T-helper 1 cell treated with Interleukin-12 subunit alpha and Interleukin-12 subunit beta and Interleukin-4 antibody, amounts not matched to agents 30 μg/mL and 1 μg/mL, for 36 hours (primary cell): ENCODE results near the gene RASAL2.
"Not testable (repeated sequence)": the region's sequence is repeated elsewhere in the genome, so short reads cannot be mapped to it uniquely, and the experiment has no call there.

Source experiments
- H3K27ac Mint-ChIP-seq: one replicate; pipeline ENCODE4 v1.8.0; 2021; ENCODE audit warnings: mild to moderate bottlenecking, mixed read lengths
- H3K27me3 Mint-ChIP-seq: one replicate; pipeline ENCODE4 v1.8.0; 2021; ENCODE audit warnings: low read depth, mixed read lengths
- H3K36me3 Mint-ChIP-seq: one replicate; pipeline ENCODE4 v1.8.0; 2021; ENCODE audit warnings: low read depth, mixed read lengths
- H3K4me1 Mint-ChIP-seq: one replicate; pipeline ENCODE4 v1.8.0; 2021; ENCODE audit warnings: low read depth, mixed read lengths
- H3K4me3 Mint-ChIP-seq: one replicate; pipeline ENCODE4 v1.8.0; 2021; ENCODE audit warnings: mild to moderate bottlenecking, moderate library complexity, mixed read lengths
- H3K9me3 Mint-ChIP-seq: one replicate; pipeline ENCODE4 v1.8.0; 2021; ENCODE audit warnings: mixed read lengths

RASAL2 gene

DNA sequence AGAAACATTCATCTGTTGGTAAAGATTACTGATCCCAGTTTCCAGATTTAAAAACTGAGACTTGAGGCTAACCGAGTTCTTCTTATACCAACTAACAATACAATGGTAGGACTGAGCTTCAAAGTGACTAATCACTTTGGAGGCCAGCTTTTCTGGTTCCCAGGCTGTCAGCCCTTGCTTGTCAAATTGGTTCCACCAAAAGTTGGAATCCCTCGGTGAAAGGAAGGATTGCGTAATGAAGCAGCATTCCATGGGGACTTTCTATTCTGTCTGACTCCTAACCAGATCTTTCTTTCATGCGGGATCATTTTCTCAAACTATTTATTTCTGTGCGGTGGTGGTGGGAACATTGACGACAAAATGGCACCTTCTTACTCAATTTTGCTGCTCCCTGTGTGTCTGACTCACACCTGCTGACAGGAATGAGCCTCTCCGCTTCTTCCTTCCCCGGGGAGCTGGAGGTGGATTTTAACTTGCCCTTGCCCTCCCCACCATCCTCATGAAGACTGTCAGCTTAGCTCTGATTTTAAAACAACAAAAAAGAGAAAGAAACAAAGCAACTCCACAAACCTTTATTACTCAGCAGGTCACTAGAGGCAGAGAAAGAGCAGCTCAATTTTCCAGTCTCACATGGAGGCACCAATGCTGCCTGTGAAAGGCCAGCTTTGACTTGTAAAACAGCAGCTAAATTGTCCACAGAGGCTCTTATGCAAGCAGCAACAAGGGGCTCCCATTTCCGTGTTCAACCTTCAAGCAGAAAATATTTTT, 32.9 kb upstream of the RASAL2 start:
- Mint-ChIP-seq H3K27ac (no peak overlapping the region), H3K27me3 (no peaks in the 10 kb centered on the region), H3K4me1 (no peaks in the 10 kb centered on the region), H3K9me3 (no peaks in the 10 kb centered on the region), H3K36me3 (no peaks in the 10 kb centered on the region), H3K4me3 (no peak overlapping the region)

DNA sequence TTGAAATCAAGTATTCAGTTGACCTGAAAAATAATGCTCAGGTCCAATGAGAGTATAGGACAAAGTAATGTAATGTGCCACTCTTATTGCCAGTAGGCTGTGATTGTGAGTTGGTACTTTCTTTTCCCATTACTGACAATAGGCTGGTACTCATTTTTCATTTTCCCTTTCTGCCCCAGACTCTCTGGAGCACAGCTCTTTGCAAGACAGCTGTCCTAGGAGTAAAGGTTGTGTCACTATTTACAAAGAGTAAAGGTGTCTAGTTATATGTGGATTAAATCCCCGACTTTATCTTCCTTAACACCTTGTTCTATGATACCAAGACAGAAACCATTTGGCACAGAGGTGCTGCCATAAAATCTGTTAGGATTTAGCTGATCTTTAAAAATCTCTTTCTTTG, 32.3 kb upstream of the RASAL2 start:
- no peaks in the 10 kb centered on the region for H3K27me3 Mint-ChIP-seq

DNA sequence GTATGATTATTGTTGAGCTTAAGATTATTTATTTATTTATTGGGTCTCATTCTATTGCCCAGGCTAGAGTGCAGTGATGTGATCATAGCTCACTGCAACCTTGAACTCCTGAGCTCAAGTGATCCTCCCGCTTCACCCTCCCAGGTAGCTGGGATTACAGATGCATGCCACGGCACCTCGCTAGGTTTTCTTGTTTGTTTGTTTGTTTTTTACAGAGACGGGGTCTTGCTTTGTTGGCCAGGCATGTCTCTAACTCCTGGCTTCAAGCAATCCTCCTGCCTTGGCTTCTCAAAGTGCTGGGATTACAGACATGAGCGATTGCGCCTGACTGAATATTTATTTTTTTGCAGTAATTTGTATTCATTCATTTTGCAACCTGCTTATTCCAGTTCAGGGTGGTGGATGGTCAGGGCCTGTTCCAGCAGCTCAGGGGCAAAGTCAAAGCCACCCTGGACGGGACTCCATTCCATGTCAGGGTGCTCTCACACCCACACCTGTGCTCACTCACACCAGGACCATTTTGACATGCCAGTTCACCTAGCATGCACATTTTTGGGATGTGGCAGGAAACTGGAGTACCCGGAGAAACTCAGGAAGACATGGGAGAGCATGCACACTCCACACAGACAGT, 29.6 kb upstream of the RASAL2 start:
- no peaks in the 10 kb centered on the region for H3K27me3 Mint-ChIP-seq
- H3K9me3 Mint-ChIP-seq: no peaks in the 10 kb centered on the region
- H3K4me3 Mint-ChIP-seq: no peak overlapping the region
- no peaks in the 10 kb centered on the region for H3K36me3 Mint-ChIP-seq
- no peaks in the 10 kb centered on the region for H3K4me1 Mint-ChIP-seq
- no peak overlapping the region for H3K27ac Mint-ChIP-seq

More for the DNA sequence above, 32.3 kb upstream of the RASAL2 start:
- Mint-ChIP-seq H3K4me1 (no peaks in the 10 kb centered on the region), H3K4me3 (no peak overlapping the region), H3K36me3 (no peaks in the 10 kb centered on the region), H3K27ac (no peak overlapping the region), H3K9me3 (no peaks in the 10 kb centered on the region)

DNA sequence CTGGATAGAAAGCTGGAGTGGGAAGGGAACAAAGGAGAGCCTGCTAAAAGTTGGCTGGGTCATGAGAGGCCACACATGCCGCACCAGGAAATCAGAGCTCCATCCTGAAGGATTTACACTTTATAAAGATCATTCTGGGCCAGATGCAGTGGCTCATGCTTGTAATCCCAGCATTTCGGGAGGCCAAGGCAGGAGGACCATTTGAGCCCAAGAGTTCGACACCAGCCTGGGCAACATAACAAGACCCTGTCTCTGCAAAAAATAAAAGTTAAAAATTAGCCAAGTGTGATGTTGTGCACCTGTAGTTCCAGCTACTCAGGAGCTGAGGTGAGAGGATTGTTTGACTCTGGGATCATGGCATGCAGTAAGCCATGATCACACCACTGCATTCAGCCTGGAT, 28.7 kb upstream of the RASAL2 start:
- Mint-ChIP-seq H3K9me3 (no peaks in the 10 kb centered on the region), H3K27me3 (no peaks in the 10 kb centered on the region), H3K4me1 (no peaks in the 10 kb centered on the region), H3K27ac (no peak overlapping the region), H3K4me3 (no peak overlapping the region), H3K36me3 (no peaks in the 10 kb centered on the region)

DNA sequence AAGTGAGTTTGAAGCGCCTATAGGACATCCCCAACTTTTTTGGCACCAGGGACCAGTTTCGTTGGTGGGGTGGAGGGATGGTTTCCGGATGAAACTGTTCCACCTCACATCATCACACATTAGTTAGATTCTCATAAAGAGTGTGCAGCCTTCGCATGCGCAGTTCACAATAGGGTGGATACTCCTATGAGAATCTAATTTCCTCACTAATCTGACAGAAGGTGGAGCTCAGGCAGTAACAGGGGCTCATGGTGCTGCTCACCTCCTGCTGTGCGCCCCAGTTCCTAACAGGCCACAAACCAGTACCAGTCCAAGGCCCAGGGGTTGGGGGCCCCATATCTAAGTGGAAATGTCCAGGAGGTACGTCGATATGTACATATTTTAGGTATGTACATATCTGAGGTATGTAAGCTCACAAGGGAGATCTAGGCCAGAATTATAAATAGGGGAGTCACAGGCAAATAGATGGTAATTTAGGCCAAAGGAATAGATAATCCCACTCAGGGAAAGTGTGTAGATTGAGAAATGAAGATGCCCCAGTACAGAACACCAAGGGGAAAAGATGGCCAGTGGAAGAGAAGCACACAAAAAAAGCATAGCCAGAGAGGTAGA, 27.5 kb upstream of the RASAL2 start:
- H3K4me1 Mint-ChIP-seq: no peaks in the 10 kb centered on the region

DNA sequence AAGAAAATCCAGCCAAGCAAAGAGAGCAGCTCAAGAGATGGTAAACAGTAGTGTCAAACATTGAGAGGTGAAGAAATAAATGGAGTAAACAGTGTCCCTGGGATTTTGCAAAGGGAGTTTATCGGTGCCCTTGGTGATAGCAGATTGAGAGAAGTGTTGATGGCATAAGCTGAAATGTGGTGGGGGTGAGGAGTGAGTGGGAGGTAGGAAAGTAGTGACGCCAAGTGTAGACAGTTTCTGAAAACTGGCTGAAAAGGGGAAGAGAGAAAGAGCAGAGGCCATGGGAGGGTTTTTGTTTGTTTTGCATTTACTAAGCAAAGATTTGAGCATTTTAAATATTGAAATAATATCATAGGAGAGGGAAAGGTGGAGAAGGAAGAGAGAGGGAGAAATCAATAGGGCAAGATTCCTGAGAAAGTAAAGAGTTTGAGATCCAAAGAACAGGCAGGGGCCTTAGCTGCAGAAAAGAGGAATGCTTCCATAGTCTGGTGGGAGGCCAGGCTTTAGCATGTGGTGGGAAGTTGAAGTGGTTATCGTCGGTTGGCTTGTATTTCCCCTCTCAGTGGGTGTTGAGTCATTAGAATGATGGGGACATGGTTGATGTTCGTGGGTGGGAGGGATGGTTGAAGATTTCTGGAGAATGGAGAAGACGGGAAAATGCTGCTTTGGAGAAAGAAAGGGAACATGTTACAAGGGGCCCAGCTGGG, 26.8 kb upstream of the RASAL2 start:
- H3K4me1 Mint-ChIP-seq: no peaks in the 10 kb centered on the region
- H3K27ac Mint-ChIP-seq: no peak overlapping the region
- no peaks in the 10 kb centered on the region for H3K36me3 Mint-ChIP-seq
- H3K4me3 Mint-ChIP-seq: no peak overlapping the region
- no peaks in the 10 kb centered on the region for H3K9me3 Mint-ChIP-seq
- H3K27me3 Mint-ChIP-seq: no peaks in the 10 kb centered on the region

More for the DNA sequence above, 27.5 kb upstream of the RASAL2 start:
- Mint-ChIP-seq H3K27me3 (no peaks in the 10 kb centered on the region), H3K27ac (no peak overlapping the region), H3K36me3 (no peaks in the 10 kb centered on the region), H3K4me3 (no peak overlapping the region), H3K9me3 (no peaks in the 10 kb centered on the region)

DNA sequence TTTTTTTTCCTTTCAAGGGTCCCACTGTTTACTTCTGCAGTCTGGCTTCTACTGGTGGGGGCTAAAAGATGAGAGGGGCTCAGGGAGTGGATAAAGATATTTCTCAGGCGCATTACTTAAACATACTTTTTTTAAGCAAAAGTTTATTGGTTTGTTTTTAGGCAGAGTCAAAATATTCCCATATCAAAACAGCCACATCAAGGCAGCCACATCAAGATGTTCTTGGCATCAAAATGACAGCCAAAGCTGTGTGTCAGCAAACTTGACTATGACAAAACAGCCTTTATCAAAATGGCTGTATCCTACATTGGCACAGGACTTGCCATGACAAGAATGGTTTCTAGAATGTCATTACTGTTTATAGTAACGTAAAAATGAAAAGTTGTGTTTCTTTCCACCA, 22.1 kb upstream of the RASAL2 start:
- no peaks in the 10 kb centered on the region for H3K36me3 Mint-ChIP-seq
- H3K4me1 Mint-ChIP-seq: no peaks in the 10 kb centered on the region
- H3K4me3 Mint-ChIP-seq: no peak overlapping the region
- H3K9me3 Mint-ChIP-seq: no peaks in the 10 kb centered on the region
- no peaks in the 10 kb centered on the region for H3K27me3 Mint-ChIP-seq
- H3K27ac Mint-ChIP-seq: no peak overlapping the region

DNA sequence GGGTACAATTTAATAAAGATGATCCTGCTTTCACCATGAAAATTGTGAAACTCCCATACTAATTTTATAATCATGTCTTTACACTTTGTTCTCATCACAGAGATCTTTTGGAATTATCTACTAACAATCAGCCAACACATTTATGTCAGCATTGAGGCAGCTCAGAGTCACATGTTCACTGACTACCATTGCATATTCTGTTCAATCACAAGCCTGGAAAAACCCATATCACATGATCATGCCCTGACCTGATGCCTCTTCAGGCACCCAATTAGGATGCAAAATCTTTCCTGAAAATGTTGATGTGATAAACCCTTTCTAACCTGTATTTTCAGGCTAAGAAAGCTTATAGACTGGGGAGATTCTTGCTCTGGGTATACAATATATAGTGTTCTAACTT, 21.6 kb upstream of the RASAL2 start:
- H3K27me3 Mint-ChIP-seq: no peaks in the 10 kb centered on the region
- no peaks in the 10 kb centered on the region for H3K36me3 Mint-ChIP-seq
- no peak overlapping the region for H3K27ac Mint-ChIP-seq
- no peak overlapping the region for H3K4me3 Mint-ChIP-seq
- H3K4me1 Mint-ChIP-seq: no peaks in the 10 kb centered on the region
- no peaks in the 10 kb centered on the region for H3K9me3 Mint-ChIP-seq

DNA sequence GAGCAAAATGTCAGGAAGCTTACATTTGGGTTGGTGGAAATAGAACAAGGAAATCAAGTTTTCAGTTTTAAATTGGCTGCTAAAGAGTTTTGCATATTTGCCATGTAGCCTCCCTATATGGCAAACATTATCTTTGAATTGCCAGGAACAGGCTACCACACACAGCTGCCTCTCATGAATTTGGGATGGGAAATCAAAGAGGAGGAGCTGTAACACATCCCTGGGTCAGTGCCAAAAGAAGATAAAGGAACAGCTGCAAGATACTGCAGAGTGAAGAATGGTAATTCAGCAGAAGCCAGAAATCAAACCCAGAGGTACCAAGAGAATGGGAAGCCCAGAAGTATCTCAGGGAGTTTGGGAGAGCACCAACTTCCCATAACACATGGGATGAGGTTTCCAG, 18.6 kb upstream of the RASAL2 start:
- Mint-ChIP-seq H3K4me1 (no peaks in the 10 kb centered on the region), H3K4me3 (no peak overlapping the region), H3K27ac (no peak overlapping the region), H3K9me3 (no peaks in the 10 kb centered on the region), H3K36me3 (no peaks in the 10 kb centered on the region), H3K27me3 (no peaks in the 10 kb centered on the region)

DNA sequence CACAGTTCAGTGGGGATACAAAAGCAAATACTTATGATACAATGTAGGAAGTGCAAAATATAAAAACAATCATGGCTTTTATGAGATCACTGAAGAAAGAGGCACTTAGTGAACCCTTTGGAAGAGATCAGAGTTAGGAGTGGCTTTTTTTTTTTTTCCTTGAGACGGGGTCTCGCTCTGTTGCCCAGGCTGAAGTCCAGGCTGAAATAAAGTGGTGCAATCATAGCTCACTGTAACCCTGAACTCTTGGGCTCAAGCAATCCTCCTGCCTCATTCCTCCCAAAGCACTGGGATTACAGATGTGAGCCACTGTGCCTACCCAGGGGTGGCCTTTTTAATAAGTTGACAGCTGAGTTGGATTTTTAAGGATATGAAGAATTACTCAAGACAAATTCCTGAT, 17.3 kb upstream of the RASAL2 start:
- Mint-ChIP-seq H3K9me3 (no peaks in the 10 kb centered on the region), H3K27me3 (no peaks in the 10 kb centered on the region), H3K4me3 (no peak overlapping the region), H3K27ac (no peak overlapping the region), H3K36me3 (no peaks in the 10 kb centered on the region), H3K4me1 (no peaks in the 10 kb centered on the region)

DNA sequence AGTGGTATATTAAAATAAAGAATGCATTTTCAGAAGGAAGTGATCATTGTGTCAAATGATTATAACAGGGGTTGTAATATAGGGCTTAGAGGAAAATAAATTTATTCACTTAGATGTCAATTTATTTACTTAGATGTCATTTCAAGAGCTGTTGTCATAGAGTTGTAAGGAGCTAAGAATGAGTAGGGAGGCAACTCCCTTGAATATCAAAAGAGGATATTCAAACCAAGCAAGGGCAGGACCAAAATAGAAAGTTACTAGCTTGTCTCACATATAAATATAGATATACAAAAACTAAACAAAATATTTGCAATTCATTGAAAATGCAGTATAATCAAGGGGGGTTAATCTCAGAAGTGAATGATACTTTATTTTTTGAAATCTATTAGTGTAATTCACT, 16.0 kb upstream of the RASAL2 start:
- Mint-ChIP-seq H3K4me1 (no peaks in the 10 kb centered on the region), H3K9me3 (no peaks in the 10 kb centered on the region), H3K27ac (no peak overlapping the region), H3K27me3 (no peaks in the 10 kb centered on the region), H3K36me3 (no peaks in the 10 kb centered on the region), H3K4me3 (no peak overlapping the region)

DNA sequence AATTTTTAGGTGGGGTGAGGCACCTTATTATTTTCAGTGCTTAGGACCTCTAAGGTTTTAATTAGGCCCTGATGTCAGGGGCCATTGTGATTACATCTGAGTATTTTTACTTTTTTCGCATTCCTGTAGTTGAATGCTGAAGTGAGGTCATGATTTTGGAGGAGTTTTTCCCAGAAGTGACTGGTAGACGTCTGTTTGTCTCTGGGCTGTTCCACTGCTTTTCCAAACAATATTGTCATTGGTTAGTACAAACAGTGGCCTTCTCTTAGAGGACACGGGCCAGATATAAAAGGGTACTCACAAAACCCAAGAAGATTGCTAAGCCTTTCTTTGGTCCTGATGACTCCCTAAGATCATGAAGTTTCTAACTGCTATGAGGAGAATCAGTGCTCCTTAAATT, 7.6 kb upstream of the RASAL2 start:
- Mint-ChIP-seq H3K4me1 (no peaks in the 10 kb centered on the region), H3K36me3 (no peaks in the 10 kb centered on the region), H3K9me3 (no peaks in the 10 kb centered on the region), H3K27ac (no peak overlapping the region), H3K27me3 (peaks cover 1% of the 10 kb centered on the region), H3K4me3 (no peak overlapping the region)

DNA sequence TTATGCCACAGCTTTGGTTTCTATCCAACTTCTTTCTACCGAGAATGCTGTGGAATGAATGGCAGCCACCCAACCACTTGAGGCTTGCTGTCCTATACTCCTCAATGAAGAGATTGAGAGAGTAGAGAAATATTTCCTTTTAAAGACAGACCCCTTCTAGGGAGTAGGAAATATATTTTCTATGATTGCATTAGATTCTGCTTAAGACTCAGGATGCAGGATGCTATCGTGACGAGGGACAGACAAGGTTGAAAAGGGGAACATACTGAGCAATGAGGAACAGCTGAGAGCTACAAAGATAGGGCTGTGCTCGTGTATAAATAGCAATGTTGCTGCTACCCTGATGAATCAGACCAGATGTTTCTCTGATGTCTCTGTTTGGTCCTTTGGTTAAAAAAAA, 7.1 kb upstream of the RASAL2 start:
- H3K36me3 Mint-ChIP-seq: no peaks in the 10 kb centered on the region
- peaks cover 3% of the 10 kb centered on the region for H3K9me3 Mint-ChIP-seq
- H3K4me1 Mint-ChIP-seq: no peaks in the 10 kb centered on the region
- peaks cover 4% of the 10 kb centered on the region for H3K27me3 Mint-ChIP-seq
- H3K27ac Mint-ChIP-seq: no peak overlapping the region
- H3K4me3 Mint-ChIP-seq: no peak overlapping the region

DNA sequence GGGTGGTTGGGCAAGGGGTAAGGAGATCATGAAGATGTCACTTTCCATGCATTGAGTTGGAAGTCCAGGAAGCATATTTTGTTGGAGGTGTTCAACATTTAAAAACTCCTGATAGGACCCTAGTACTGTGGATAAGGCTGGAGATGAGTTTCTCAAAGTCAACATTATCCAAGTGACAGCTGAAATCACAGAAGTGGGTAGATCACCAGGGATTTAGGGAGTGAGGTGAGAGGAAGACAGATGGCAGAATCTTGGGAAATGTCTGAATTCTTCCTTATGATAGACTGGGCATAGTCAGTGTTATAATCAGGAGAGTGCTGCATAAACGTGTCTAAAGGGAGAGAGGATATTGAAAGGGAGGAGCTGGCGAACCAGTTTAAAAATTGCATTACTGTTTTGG, 5.3 kb upstream of the RASAL2 start:
- Mint-ChIP-seq H3K4me1 (peaks cover 4% of the 10 kb centered on the region), H3K27ac (no peak overlapping the region), H3K4me3 (no peak overlapping the region), H3K9me3 (peaks cover 11% of the 10 kb centered on the region), H3K27me3 (peaks cover 19% of the 10 kb centered on the region), H3K36me3 (peaks cover 4% of the 10 kb centered on the region)

DNA sequence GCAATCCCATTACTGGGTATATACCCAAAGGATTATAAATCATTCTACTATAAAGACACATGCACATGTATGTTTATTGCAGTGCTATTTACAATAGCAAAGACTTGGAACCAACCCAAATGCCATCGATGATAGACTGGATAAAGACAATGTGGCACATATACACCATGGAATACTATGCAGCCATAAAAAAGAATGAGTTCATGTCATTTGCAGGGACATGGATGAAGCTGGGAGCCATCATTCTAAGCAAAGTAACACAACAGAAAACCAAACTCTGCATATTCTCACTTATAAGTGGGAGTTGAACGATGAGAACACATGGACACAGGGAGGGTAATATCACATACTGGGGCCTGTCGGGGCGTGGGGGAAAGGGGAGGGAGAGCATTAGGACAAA, 2.5 kb upstream of the RASAL2 start:
- Mint-ChIP-seq H3K27me3 (peaks cover 38% of the 10 kb centered on the region), H3K9me3 (peaks cover 11% of the 10 kb centered on the region)
- not testable (repeated sequence) for H3K4me3 Mint-ChIP-seq, H3K27ac Mint-ChIP-seq, H3K4me1 Mint-ChIP-seq, H3K36me3 Mint-ChIP-seq
